GM23338 (cell line): ENCODE data around the gene LONP1.

ENCODE experiments used
- CREB1 ChIP-seq: fragments of 250-450 bp; sonication (Bioruptor Pico); IDR thresholded peaks from 2 replicates; pipeline ENCODE4 v1.5.0; 2020; ENCODE audit warnings: low read depth, mild to moderate bottlenecking, moderate library complexity
- ETS1 ChIP-seq: IDR thresholded peaks from 2 replicates; pipeline ENCODE4 v1.6.1; 2016; ENCODE audit warnings: antibody characterized with exemption
- EZH2 ChIP-seq: fragments of 200-600 bp; sonication (generic); IDR thresholded peaks from one replicate; pipeline ENCODE4 v1.8.0; 2017; ENCODE audit warnings: antibody characterized with exemption, mild to moderate bottlenecking, low read depth; ENCODE audit not compliant: unreplicated experiment
- EZH2phosphoT487 ChIP-seq: fragments of 200-600 bp; sonication (generic); IDR thresholded peaks from one replicate; pipeline ENCODE4 v1.8.1; 2018; ENCODE audit warnings: antibody characterized with exemption; ENCODE audit not compliant: unreplicated experiment
- JUNB ChIP-seq: IDR thresholded peaks from one replicate; pipeline ENCODE4 v1.6.1; 2016; ENCODE audit warnings: antibody characterized with exemption; ENCODE audit not compliant: unreplicated experiment
- POLR2AphosphoS5 ChIP-seq: IDR thresholded peaks from 2 replicates; pipeline ENCODE4 v1.6.1; 2016; ENCODE audit warnings: antibody characterized with exemption, low read depth
- REST ChIP-seq: IDR thresholded peaks from one replicate; pipeline ENCODE4 v1.6.1; 2018; ENCODE audit warnings: antibody characterized with exemption; ENCODE audit not compliant: unreplicated experiment
- STAT1 ChIP-seq: IDR thresholded peaks from one replicate; pipeline ENCODE4 v1.6.1; 2016; ENCODE audit warnings: antibody characterized with exemption; ENCODE audit not compliant: unreplicated experiment
- ZNF114 ChIP-seq: fragments of 250-450 bp; sonication (Bioruptor Pico); IDR thresholded peaks from 2 replicates; pipeline ENCODE4 v1.5.0; 2020; ENCODE audit warnings: mild to moderate bottlenecking, moderate library complexity
- ZNF331 ChIP-seq: fragments of 250-450 bp; sonication (Bioruptor Pico); IDR thresholded peaks from 2 replicates; pipeline ENCODE4 v1.5.0; 2020; ENCODE audit warnings: low read depth, mild to moderate bottlenecking, moderate library complexity
- TF ChIP-seq, protein P1 (sequence below), 2 experiments: fragments of 200-600 bp in 1 of 2; sonication (generic) in 1 of 2; conservative IDR thresholded peaks; 2 replicates each; pipeline versions ENCODE4 v1.5.1 to v1.6.1; 2016 to 2017; ENCODE audit warnings: antibody characterized with exemption in 2 of 2, low read depth in 2 of 2, mild to moderate bottlenecking in 2 of 2, moderate library complexity in 1 of 2
- TF ChIP-seq, protein P2 (sequence below): fragments of 250-450 bp; sonication (Bioruptor Pico); IDR thresholded peaks from 2 replicates; pipeline ENCODE4 v1.5.0; 2020; ENCODE audit warnings: mild to moderate bottlenecking, moderate library complexity

GRCh38 chr19:5692723-5693194 lies 27.2 kb downstream of the LONP1 start:
- TF ChIP-seq REST (no peak), POLR2AphosphoS5 (no peak; the same call in 1 of the 2 replicates), EZH2 (no peak), JUNB (no peak), STAT1 (no peak), EZH2phosphoT487 (no peak), ZNF331 (CRISPR knock-in tag) (no peak), CREB1 (CRISPR knock-in tag) (no peak), ETS1 (no peak), ZNF114 (CRISPR knock-in tag) (no peak)
- TF ChIP-seq, protein P1, sequence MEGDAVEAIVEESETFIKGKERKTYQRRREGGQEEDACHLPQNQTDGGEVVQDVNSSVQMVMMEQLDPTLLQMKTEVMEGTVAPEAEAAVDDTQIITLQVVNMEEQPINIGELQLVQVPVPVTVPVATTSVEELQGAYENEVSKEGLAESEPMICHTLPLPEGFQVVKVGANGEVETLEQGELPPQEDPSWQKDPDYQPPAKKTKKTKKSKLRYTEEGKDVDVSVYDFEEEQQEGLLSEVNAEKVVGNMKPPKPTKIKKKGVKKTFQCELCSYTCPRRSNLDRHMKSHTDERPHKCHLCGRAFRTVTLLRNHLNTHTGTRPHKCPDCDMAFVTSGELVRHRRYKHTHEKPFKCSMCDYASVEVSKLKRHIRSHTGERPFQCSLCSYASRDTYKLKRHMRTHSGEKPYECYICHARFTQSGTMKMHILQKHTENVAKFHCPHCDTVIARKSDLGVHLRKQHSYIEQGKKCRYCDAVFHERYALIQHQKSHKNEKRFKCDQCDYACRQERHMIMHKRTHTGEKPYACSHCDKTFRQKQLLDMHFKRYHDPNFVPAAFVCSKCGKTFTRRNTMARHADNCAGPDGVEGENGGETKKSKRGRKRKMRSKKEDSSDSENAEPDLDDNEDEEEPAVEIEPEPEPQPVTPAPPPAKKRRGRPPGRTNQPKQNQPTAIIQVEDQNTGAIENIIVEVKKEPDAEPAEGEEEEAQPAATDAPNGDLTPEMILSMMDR (conservative IDR thresholded peaks at IDR 0.05; ENCODE audit: low read depth in 2 of 2): no peak
- TF ChIP-seq, protein P2, sequence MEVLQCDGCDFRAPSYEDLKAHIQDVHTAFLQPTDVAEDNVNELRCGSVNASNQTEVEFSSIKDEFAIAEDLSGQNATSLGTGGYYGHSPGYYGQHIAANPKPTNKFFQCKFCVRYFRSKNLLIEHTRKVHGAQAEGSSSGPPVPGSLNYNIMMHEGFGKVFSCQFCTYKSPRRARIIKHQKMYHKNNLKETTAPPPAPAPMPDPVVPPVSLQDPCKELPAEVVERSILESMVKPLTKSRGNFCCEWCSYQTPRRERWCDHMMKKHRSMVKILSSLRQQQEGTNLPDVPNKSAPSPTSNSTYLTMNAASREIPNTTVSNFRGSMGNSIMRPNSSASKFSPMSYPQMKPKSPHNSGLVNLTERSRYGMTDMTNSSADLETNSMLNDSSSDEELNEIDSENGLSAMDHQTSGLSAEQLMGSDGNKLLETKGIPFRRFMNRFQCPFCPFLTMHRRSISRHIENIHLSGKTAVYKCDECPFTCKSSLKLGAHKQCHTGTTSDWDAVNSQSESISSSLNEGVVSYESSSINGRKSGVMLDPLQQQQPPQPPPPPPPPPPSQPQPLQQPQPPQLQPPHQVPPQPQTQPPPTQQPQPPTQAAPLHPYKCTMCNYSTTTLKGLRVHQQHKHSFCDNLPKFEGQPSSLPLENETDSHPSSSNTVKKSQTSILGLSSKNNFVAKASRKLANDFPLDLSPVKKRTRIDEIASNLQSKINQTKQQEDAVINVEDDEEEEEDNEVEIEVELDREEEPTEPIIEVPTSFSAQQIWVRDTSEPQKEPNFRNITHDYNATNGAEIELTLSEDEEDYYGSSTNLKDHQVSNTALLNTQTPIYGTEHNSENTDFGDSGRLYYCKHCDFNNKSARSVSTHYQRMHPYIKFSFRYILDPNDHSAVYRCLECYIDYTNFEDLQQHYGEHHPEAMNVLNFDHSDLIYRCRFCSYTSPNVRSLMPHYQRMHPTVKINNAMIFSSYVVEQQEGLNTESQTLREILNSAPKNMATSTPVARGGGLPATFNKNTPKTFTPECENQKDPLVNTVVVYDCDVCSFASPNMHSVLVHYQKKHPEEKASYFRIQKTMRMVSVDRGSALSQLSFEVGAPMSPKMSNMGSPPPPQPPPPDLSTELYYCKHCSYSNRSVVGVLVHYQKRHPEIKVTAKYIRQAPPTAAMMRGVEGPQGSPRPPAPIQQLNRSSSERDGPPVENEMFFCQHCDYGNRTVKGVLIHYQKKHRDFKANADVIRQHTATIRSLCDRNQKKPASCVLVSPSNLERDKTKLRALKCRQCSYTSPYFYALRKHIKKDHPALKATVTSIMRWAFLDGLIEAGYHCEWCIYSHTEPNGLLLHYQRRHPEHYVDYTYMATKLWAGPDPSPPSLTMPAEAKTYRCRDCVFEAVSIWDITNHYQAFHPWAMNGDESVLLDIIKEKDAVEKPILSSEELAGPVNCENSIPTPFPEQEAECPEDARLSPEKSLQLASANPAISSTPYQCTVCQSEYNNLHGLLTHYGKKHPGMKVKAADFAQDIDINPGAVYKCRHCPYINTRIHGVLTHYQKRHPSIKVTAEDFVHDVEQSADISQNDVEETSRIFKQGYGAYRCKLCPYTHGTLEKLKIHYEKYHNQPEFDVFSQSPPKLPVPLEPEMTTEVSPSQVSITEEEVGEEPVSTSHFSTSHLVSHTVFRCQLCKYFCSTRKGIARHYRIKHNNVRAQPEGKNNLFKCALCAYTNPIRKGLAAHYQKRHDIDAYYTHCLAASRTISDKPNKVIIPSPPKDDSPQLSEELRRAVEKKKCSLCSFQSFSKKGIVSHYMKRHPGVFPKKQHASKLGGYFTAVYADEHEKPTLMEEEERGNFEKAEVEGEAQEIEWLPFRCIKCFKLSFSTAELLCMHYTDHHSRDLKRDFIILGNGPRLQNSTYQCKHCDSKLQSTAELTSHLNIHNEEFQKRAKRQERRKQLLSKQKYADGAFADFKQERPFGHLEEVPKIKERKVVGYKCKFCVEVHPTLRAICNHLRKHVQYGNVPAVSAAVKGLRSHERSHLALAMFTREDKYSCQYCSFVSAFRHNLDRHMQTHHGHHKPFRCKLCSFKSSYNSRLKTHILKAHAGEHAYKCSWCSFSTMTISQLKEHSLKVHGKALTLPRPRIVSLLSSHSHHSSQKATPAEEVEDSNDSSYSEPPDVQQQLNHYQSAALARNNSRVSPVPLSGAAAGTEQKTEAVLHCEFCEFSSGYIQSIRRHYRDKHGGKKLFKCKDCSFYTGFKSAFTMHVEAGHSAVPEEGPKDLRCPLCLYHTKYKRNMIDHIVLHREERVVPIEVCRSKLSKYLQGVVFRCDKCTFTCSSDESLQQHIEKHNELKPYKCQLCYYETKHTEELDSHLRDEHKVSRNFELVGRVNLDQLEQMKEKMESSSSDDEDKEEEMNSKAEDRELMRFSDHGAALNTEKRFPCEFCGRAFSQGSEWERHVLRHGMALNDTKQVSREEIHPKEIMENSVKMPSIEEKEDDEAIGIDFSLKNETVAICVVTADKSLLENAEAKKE (CRISPR knock-in tag): no peak
